MM.1S (cell line): ENCODE results near the gene LTBP1.

Experiments
- EZH2 ChIP-seq: fragments of 300-600 bp; sonication (generic); optimal IDR thresholded peaks from 2 replicates; pipeline ENCODE3; 2017; ENCODE audit warnings: low read depth, mild to moderate bottlenecking, antibody characterized with exemption, low read length, mixed read lengths
- EZH2phosphoT487 ChIP-seq: fragments of 300-600 bp; sonication (generic); IDR thresholded peaks from 2 replicates; pipeline ENCODE4 v1.6.1; 2018; ENCODE audit warnings: antibody characterized with exemption, low read length
- TF ChIP-seq, protein P1 (sequence below): fragments of 300-600 bp; sonication (generic); IDR thresholded peaks from 2 replicates; pipeline ENCODE4 v1.5.1; 2016; ENCODE audit warnings: antibody characterized with exemption, low read length, mixed read lengths

DNA sequence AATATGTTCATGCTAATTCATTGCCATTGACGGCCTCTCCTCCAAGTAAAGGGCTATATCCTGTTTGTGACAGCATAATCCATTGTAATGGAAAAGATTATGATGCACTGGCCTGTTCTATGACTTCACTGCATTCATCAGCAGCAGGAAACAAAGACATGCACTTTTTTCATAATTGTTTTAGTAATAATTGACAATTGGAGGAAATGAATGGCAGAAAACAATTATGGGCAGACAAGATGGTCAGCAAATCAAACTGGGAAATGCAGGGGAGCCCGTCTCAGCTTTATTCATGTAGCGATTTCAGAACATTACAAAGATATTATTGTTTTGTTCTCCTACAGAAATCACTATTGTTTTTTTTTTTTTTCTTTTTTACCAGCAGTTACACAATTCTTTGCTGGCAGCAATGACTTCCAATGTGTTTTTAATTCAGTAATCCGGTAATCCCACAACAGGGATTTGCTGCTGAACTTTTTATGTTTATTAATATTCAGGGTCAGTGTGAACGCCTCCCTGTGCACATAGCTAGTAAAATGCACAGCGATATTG, 495.9 kb downstream of the LTBP1 start:
- TF ChIP-seq, protein P1, sequence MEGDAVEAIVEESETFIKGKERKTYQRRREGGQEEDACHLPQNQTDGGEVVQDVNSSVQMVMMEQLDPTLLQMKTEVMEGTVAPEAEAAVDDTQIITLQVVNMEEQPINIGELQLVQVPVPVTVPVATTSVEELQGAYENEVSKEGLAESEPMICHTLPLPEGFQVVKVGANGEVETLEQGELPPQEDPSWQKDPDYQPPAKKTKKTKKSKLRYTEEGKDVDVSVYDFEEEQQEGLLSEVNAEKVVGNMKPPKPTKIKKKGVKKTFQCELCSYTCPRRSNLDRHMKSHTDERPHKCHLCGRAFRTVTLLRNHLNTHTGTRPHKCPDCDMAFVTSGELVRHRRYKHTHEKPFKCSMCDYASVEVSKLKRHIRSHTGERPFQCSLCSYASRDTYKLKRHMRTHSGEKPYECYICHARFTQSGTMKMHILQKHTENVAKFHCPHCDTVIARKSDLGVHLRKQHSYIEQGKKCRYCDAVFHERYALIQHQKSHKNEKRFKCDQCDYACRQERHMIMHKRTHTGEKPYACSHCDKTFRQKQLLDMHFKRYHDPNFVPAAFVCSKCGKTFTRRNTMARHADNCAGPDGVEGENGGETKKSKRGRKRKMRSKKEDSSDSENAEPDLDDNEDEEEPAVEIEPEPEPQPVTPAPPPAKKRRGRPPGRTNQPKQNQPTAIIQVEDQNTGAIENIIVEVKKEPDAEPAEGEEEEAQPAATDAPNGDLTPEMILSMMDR, result no peak
- TF ChIP-seq EZH2 (no peak), EZH2phosphoT487 (no peak)
